SW 1271 (cell line): ENCODE data around the gene APOL5.
"Not testable (repeated sequence)": the region's sequence is repeated elsewhere in the genome, so short reads cannot be mapped to it uniquely, and the experiment has no call there.

ENCODE experiments used
- DNase-seq, 2 experiments: peaks; one replicate each; lab custom pipeline; 2025; lab: John Stamatoyannopoulos, UW

The APOL5 gene

GRCh38 chr22:35717572-35717971, at the start of gene APOL5:
Gene APOL5 (plus strand): TSS chr22:35717872. CDS start chr22:35717872, 0 bp downstream.
- no peak for DNase-seq

- DNase-seq: no peak
Observed at GRCh38 chr22:35674335-35674734, 43.3 kb upstream of the APOL5 start.

GRCh38 chr22:35676065-35676464, 41.6 kb upstream of the APOL5 start:
- not testable (repeated sequence) for DNase-seq

- no peak for DNase-seq
Observed at GRCh38 chr22:35677460-35678187, 40.0 kb upstream of the APOL5 start.

- DNase-seq: no peak
Observed at GRCh38 chr22:35678836-35679235, 38.8 kb upstream of the APOL5 start.

GRCh38 chr22:35679492-35679891, 38.2 kb upstream of the APOL5 start:
- DNase-seq: not testable (repeated sequence)

GRCh38 chr22:35681454-35682052, 36.1 kb upstream of the APOL5 start:
- DNase-seq: no peak

DNA sequence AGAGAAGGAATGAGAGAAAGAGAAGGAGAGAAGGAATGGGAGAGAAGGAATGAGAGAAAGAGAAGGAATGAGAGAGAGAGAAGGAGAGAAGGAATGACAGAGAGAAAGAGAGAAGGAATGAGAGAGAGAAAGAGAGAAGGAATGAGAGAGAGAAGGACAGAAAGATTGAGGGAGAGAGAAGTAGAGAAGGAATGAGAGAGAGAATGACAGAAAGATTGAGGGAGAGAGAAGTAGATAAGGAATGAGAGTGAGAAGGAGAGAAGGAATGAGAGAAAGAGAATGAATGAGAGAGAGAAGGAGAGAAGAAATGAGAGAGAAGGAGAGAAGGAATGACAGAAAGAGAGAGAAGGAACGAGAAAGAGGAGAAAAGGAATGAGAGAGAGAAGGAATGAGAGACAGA, 34.1 kb upstream of the APOL5 start:
- DNase-seq: no peak

DNA sequence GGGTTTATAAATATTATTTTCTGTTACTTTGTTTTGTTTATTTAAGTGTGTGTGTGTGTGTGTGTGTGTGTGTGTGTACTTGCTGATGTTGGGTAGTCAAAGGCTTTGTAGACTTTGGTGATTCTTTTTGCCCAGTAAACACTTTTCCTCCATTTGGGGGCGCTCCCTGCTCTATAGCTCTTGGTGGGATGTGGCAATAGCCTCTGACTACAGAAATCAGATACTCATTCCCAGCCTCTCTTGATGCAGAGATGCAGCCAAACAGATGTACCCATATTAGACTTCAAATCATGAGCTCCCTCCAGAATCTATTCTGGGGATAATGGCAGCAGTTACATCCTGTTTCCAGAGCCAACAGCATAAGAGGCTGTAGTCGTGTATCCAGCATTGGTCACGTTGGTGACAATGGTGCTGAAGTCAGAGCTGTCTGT, 33.4 kb upstream of the APOL5 start:
- DNase-seq: no peak

- no peak for DNase-seq
Observed at GRCh38 chr22:35684732-35685131, 32.9 kb upstream of the APOL5 start.

GRCh38 chr22:35685731-35686130, 31.9 kb upstream of the APOL5 start:
- no peak for DNase-seq

GRCh38 chr22:35686298-35686697, 31.4 kb upstream of the APOL5 start:
- DNase-seq: no peak

GRCh38 chr22:35687461-35687860, 30.2 kb upstream of the APOL5 start:
- no peak for DNase-seq

- no peak for DNase-seq
Observed at GRCh38 chr22:35688913-35689675, 28.6 kb upstream of the APOL5 start.

DNA sequence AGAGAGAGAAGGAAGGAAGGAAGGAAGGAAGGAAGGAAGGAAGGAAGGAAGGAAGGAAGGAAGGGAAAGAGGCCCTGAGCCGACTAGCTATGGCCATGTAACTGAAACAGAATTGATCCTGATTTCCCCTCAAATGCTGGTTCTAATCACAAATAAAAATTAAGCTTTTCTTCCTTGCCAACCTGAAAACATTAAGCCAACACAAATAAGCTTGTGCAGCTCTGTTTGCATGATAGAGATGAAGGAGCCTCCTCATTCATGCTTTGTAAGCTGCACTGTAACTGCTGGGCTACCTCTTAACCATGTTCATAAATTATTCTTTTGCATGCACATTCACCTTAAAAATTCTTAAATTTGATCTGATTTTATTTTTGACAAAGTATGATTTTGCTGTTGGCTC, 27.7 kb upstream of the APOL5 start:
- DNase-seq: no peak

- no peak for DNase-seq
Observed at GRCh38 chr22:35695202-35695601, 22.5 kb upstream of the APOL5 start.

- DNase-seq: no peak
Observed at GRCh38 chr22:35697142-35697541, 20.5 kb upstream of the APOL5 start.

- DNase-seq: not testable (repeated sequence)
Observed at GRCh38 chr22:35699852-35700251, 17.8 kb upstream of the APOL5 start.

DNA sequence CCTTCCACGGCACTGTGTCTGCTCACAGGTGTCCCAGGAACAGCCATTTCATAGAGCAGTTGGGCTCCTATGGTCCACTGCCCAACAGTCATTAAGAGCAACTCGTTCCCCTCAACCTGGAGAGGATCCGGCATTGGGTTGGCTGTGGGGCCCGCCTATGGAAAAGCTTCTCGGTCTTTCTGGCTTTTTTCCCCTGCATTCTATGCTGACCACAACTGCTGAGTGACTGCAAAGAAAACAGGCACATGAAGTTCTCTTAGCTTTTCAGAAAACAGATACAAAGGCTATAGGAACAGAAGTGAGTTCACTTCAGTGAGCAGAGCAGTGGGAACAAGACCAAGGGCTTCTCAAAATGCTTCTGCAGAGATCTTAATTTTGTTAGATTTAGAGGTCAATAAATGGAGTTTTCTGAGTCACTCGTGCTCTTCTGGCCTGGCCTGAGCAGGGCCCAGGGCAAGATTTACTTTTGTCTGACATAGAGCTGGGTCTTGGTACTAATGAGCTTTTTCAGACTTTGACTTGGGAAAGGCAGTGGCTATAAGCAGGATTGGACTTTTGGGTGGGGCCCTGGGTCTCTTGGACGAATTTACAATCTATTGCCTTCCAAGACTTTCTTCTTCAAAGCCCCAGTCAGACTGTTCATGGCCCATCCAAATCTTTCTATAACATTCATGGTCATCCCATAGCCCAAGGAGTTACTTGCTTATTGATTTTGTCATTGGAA, 13.6 kb upstream of the APOL5 start:
- DNase-seq: no peak

- no peak for DNase-seq
Observed at GRCh38 chr22:35705141-35705540, 12.5 kb upstream of the APOL5 start.

DNA sequence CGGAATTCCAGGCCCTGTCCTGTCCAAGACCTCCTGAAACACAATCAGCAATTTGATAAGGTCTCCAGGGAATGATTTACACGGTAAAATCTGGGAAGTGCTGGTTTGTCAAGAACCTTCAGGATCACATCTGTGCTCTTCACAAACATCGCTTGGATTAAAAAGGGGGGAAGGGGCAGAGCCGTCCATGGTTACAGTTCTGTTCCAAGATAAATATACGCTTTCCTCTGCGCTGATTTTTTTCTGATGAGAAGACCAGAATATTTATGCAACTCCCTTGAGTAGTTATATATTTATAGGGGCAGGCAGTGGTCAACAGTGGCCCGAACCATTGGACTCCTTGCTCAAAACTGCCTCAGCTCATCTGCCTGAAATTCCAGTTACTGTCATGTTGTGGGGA, 9.2 kb upstream of the APOL5 start:
- no peak for DNase-seq

GRCh38 chr22:35708917-35709316, 8.8 kb upstream of the APOL5 start:
- no peak for DNase-seq
